Left ventricle myocardium inferior (tissue), 1 donor: ENCODE results near the gene IRF2BP1. TPM values are rescaled to one million over a fixed set of nuclear protein-coding genes. Genes with fewer than 3 reads are reported as not detected.

Source experiments
- DNase-seq: peaks from one replicate; pipeline ENCODE4 v3.0.0-alpha.2; 2020
- H3K27ac ChIP-seq: fragments of 200-600 bp; replicated peaks from 2 replicates; pipeline ENCODE4 v1.8.0; 2021
- H3K27me3 ChIP-seq: fragments of 200-600 bp; 2 replicates; pipeline ENCODE4 v1.8.0; 2021; ENCODE audit warnings: low read depth
- H3K36me3 ChIP-seq: fragments of 200-600 bp; 2 replicates; pipeline ENCODE4 v1.8.0; 2021
- H3K4me1 ChIP-seq: fragments of 200-600 bp; 2 replicates; pipeline ENCODE4 v1.8.0; 2021
- H3K4me3 ChIP-seq: fragments of 200-600 bp; 2 replicates; pipeline ENCODE4 v1.8.0; 2021; ENCODE audit warnings: mild to moderate bottlenecking, moderate library complexity
- H3K9me3 ChIP-seq: fragments of 200-600 bp; replicated peaks from 2 replicates; pipeline ENCODE4 v1.8.0; 2021
- intact Hi-C: fragments of 100-400 bp; cut with micrococcal nuclease; formaldehyde crosslinking; loops from one replicate; pipeline ENCODE4 v1.11.0; 2022
- total RNA-seq: library from RNA; stranded (reverse); fragmentation: NEBNext Ultra II Directional; extraction: Animal tissue kit (Norgen Biotek cat#: 25700); gene quantifications from one replicate; pipeline ENCODE4 v1.2.1, GENCODE V29; 2021
- TF ChIP-seq, protein P1 (sequence below): fragments of 200-600 bp; IDR thresholded peaks from 2 replicates; pipeline ENCODE4 v1.8.0; 2021; ENCODE audit warnings: antibody characterized with exemption, mild to moderate bottlenecking, borderline replicate concordance
- donor health status: DM: no; HTN: yes; CAD: no; lungs with severe emphysema.

The IRF2BP1 gene
- total RNA-seq, 1 donor from 2014 or later, result 18.5 TPM

DNA sequence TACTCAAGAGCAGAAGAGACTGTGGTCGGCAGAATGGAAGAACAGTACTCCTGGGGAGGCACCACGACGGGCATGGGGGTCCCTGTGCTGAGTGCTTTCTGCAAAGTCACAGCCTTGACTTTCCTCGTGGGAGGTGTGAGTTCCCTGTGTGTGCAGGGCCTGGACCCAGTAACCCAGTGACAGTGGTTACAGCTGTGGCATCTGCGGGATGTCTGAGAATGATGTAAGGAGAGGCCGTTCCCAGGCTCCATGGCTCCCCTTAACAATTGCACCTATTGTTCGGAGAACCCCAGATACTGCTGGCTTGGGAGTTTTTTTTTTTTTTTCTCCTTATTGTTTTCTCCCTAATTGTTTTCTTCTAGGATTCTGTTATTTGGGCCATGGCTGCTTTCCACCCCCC, 33.7 kb upstream of the IRF2BP1 start:
- Histone ChIP-seq H3K36me3 (no peaks in the 10 kb centered on the region), H3K4me3 (no peak overlapping the region), H3K27ac (no peak overlapping the region), H3K4me1 (no peaks in the 10 kb centered on the region), H3K9me3 (no peaks in the 10 kb centered on the region), H3K27me3 (peaks cover 55% of the 10 kb centered on the region)
- DNase-seq, result no peak
- intact Hi-C loops, result loop anchor here (10.0 kb wide), 1 partner anchor 85 kb away; no protein-coding TSS in a partner anchor
- TF ChIP-seq, protein P1, sequence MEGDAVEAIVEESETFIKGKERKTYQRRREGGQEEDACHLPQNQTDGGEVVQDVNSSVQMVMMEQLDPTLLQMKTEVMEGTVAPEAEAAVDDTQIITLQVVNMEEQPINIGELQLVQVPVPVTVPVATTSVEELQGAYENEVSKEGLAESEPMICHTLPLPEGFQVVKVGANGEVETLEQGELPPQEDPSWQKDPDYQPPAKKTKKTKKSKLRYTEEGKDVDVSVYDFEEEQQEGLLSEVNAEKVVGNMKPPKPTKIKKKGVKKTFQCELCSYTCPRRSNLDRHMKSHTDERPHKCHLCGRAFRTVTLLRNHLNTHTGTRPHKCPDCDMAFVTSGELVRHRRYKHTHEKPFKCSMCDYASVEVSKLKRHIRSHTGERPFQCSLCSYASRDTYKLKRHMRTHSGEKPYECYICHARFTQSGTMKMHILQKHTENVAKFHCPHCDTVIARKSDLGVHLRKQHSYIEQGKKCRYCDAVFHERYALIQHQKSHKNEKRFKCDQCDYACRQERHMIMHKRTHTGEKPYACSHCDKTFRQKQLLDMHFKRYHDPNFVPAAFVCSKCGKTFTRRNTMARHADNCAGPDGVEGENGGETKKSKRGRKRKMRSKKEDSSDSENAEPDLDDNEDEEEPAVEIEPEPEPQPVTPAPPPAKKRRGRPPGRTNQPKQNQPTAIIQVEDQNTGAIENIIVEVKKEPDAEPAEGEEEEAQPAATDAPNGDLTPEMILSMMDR, result no peak

DNA sequence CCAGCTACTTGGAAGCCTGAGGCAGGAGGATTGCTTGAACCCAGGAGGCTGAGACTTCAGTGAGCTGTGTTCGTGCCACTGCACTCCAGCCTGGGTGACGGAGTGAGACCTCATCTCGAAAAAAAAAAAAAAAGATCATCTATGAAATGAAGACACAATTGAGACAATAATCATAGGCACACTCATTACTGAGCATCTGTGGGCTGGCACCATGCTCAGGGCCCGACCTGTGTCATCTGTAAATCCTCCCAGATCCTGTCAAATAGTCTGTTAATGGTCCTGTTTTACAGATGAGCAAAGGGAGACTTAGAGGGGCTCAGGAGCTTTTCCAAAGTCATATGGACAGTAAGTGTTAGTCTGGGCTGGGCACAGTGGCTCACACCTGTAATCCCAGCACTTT, 32.8 kb upstream of the IRF2BP1 start:
- DNase-seq, result no peak
- TF ChIP-seq, protein P1, result no peak
- Histone ChIP-seq H3K4me1 (no peaks in the 10 kb centered on the region), H3K27ac (no peak overlapping the region), H3K27me3 (peaks cover 65% of the 10 kb centered on the region), H3K9me3 (no peaks in the 10 kb centered on the region), H3K36me3 (no peaks in the 10 kb centered on the region), H3K4me3 (no peak overlapping the region)
- intact Hi-C loops, result loop anchor here (10.0 kb wide), 1 partner anchor 86 kb away; no protein-coding TSS in a partner anchor

DNA sequence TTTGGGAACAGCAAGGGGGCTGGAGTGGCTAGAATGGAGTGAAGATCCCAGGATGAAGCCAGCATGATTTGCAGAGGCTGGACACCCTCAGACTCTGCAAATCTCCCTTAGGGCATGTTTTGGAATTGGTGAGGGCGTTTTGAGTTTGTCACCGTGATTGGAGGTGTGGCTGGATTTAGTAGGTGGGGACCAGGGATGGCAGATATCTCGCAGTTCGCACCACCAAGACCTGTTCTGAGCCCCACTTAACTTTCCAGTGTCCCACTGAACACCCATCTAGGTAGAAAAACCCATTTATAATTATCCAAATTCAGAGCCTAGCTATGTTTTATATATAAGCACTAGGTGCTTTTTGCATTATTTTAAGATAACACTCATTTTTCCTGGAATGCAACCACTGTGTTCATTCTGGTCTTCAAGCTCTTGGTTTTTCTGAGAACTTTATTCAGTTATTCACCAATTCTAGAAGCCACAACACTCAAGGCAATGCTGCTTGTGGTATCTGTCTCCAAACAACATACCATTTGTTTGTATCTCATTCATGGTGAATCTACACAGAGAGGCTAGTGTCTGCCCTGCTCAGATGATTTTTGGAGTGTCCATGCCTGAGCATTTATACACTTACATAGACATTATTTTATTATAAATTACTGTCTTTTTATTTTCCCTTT, 31.6 kb upstream of the IRF2BP1 start:
- Histone ChIP-seq H3K4me1 (no peaks in the 10 kb centered on the region), H3K36me3 (no peaks in the 10 kb centered on the region), H3K27ac (no peak overlapping the region), H3K9me3 (no peaks in the 10 kb centered on the region), H3K4me3 (no peak overlapping the region), H3K27me3 (peaks cover 74% of the 10 kb centered on the region)
- intact Hi-C loops, result loop anchor here (10.0 kb wide), 1 partner anchor 87 kb away; no protein-coding TSS in a partner anchor
- TF ChIP-seq, protein P1, result no peak
- no peak for DNase-seq

DNA sequence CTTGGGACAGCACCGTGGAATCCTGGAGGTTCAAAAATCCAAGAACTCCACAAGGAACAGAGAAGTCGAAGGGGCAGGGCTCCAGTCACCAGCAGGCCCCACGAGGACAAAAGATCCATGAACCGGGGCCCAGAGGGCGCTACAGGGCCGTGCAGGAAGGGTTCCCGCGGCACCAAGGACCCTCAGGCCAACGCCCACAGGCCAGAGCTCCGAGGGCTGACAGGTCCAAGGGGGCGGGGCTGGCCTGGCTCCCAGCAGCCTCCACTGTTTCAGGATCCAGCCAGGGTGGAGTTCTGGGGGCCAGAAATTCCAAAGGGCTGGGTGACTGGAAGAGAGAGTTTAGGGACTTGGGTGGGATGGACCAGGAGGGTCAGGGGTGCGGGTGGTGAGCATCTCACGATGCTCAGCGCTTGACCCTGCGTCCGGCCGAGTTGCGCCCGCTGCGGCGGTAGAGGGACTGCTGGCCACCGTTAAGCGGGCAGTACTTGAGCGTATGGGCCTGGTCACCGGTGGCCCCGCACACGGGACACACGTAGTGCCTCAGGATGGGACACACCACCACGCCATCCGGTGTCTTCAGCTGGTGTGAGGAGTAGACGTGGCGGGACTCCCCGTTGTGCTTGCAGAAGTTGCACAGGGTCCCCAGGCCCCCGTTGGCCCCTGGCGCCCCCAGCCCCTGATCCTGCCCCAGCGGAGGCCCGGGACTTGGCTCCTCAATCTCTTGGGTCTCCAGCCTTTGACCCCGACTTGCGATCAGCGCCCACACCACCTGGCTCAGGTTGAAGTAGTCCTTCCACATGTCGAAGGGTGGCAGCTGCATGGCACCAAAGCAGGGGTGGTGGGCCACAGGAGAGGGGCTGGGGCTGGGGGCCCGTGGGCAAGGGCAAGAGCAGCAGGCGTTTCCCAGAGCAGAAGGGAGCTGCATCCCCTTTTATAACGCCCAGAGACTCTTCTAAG, 28.2 kb upstream of the IRF2BP1 start, which contains the start of gene NANOS2:
Gene NANOS2 (minus strand): TSS at position 905 of the 957 bp plus-strand sequence. CDS start 85 bp downstream, at position 820.
- H3K4me1 ChIP-seq, result no peaks in the 10 kb centered on the region
- no peak for DNase-seq
- intact Hi-C loops, result loop anchor here (10.0 kb wide), 1 partner anchor 91 kb away; no protein-coding TSS in a partner anchor
- H3K27me3 ChIP-seq, result peaks cover 77% of the 10 kb centered on the region
- no peaks in the 10 kb centered on the region for H3K9me3 ChIP-seq
- TF ChIP-seq, protein P1, result peak; percentile 33
- no peaks in the 10 kb centered on the region for H3K36me3 ChIP-seq
- no peak within 1 kb of the TSS for H3K4me3 ChIP-seq
- H3K27ac ChIP-seq, result no peak within 1 kb of the TSS

DNA sequence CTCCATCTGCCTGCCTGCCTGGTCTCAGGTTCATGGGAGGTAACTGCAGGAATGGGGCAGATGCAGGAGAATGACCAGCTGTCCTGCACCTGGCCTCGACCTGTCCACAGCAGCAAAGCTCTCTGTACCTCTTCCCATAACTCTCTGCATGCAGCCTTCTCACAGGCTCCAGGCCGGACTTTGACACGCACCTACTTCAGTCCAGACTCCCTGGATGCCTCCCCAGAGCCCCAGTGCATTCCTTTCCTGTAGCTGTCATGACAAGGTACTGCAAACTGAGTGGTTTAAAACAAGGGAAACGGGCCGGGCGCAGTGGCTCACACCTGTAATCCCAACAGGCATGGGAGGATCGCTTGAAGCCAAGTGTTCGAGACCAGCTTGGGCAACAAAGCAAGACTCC, 25.4 kb upstream of the IRF2BP1 start:
- Histone ChIP-seq H3K4me3 (no peak overlapping the region), H3K9me3 (no peaks in the 10 kb centered on the region), H3K36me3 (no peaks in the 10 kb centered on the region), H3K27me3 (peaks cover 50% of the 10 kb centered on the region), H3K4me1 (no peaks in the 10 kb centered on the region), H3K27ac (no peak overlapping the region)
- intact Hi-C loops, result loop anchor here (10.0 kb wide), 1 partner anchor 94 kb away; no protein-coding TSS in a partner anchor
- TF ChIP-seq, protein P1, result no peak
- no peak for DNase-seq
